Measurements from ENCODE around the gene DCDC2B. TPM values are rescaled to one million over a fixed set of nuclear protein-coding genes. Genes with fewer than 3 reads are reported as not detected.

DCDC2B gene
- total and polyA plus RNA-seq, 9 of the 15 experiments (the other 6 are each of a cell fraction or from before 2014, with no cell fraction given), result not detected

DNA sequence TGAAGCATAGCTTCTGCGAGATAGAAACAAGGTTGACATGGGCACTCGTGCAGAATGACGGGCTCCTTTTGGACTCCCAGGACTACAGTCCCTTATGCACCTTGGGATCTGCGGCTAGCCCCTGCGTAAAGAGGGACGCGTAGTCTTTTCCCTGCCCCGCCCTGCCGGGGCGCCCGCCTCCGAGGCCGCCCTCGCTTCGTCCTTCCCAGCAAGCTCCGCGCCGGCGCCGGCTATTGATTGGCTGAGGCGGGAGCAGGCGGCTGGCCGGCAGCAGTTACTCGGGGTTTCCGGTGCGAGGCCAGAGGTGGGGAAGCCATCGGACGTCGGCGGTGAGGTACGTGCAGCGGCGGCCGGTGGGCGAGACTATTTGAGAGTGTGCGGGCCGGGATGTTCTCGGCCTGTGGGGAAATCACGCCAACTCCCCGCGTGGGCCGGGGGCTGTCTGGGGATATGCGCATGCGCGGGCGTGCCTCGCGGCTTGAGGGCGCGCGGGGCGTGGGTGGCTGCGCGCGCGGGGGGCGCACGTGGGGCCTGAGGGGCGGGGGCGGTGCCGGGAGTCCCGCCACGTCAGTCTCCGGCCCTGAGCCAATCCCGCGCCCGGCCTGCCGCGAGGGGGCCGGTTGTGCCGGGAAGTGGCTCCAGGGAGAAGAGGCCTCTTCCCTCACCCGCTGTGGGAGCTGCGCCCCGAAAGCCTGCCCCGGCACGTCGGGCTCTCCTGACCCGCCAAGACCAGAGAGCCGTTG is 29.3 kb upstream of the DCDC2B start, which contains the start of gene TXLNA (continued):
- no peak for TF ChIP-seq ARNT (IDR thresholded peaks at IDR 0.05)
- TF ChIP-seq ETS1 (conservative IDR thresholded peaks at IDR 0.05; ENCODE audit: control insufficient read depth, low read depth, low read length), result 0 out of 2 replicates have a peak, but pooled peaks have one; percentile 25
- TF ChIP-seq, protein P1, sequence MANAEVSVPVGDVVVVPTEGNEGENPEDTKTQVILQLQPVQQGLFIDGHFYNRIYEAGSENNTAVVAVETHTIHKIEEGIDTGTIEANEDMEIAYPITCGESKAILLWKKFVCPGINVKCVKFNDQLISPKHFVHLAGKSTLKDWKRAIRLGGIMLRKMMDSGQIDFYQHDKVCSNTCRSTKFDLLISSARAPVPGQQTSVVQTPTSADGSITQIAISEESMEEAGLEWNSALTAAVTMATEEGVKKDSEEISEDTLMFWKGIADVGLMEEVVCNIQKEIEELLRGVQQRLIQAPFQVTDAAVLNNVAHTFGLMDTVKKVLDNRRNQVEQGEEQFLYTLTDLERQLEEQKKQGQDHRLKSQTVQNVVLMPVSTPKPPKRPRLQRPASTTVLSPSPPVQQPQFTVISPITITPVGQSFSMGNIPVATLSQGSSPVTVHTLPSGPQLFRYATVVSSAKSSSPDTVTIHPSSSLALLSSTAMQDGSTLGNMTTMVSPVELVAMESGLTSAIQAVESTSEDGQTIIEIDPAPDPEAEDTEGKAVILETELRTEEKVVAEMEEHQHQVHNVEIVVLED (CRISPR knock-in tag; IDR thresholded peaks at IDR 0.05), result peak; percentile 76
- 0 out of 2 replicates have a peak, but pooled peaks have one; percentile 43 for TF ChIP-seq HNRNPL (IDR thresholded peaks at IDR 0.05; ENCODE audit: low read depth, low read length)
- TF ChIP-seq MNT (conservative IDR thresholded peaks at IDR 0.05), result peak; percentile 95 to 98
- TF ChIP-seq ZNF253 (CRISPR knock-in tag; conservative IDR thresholded peaks at IDR 0.05), result no peak
- peak; percentile 90 for TF ChIP-seq PRDM10 (IDR thresholded peaks at IDR 0.05; ENCODE audit: partially characterized antibody)
- no peak for TF ChIP-seq ZNF445 (CRISPR knock-in tag; IDR thresholded peaks at IDR 0.05; ENCODE audit: low read depth)
- TF ChIP-seq, protein P2, sequence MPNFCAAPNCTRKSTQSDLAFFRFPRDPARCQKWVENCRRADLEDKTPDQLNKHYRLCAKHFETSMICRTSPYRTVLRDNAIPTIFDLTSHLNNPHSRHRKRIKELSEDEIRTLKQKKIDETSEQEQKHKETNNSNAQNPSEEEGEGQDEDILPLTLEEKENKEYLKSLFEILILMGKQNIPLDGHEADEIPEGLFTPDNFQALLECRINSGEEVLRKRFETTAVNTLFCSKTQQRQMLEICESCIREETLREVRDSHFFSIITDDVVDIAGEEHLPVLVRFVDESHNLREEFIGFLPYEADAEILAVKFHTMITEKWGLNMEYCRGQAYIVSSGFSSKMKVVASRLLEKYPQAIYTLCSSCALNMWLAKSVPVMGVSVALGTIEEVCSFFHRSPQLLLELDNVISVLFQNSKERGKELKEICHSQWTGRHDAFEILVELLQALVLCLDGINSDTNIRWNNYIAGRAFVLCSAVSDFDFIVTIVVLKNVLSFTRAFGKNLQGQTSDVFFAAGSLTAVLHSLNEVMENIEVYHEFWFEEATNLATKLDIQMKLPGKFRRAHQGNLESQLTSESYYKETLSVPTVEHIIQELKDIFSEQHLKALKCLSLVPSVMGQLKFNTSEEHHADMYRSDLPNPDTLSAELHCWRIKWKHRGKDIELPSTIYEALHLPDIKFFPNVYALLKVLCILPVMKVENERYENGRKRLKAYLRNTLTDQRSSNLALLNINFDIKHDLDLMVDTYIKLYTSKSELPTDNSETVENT (CRISPR knock-in tag; IDR thresholded peaks at IDR 0.05), result no peak
- TF ChIP-seq ZNF75A (CRISPR knock-in tag; IDR thresholded peaks at IDR 0.05), result 0 out of 2 replicates have a peak, but pooled peaks have one; percentile 6
- TF ChIP-seq NEUROD1 (IDR thresholded peaks at IDR 0.05; ENCODE audit: borderline replicate concordance, low read depth, low read length, partially characterized antibody), result peak; percentile 77
- peak; percentile 95 for TF ChIP-seq CXXC5 (CRISPR knock-in tag; IDR thresholded peaks at IDR 0.05)
- TF ChIP-seq GTF2A2 (tag; IDR thresholded peaks at IDR 0.05), result no peak
- TF ChIP-seq TAF7 (tag; IDR thresholded peaks at IDR 0.05), result no peak
- TF ChIP-seq PTRF (tag; IDR thresholded peaks at IDR 0.05), result no peak
- no peak for TF ChIP-seq TRIM28 (IDR thresholded peaks at IDR 0.05)

All from K562 (cell line).